Liver (tissue), 9 donors: ENCODE data around the gene KNDC1. TPM values are rescaled to one million over a fixed set of nuclear protein-coding genes. Genes with fewer than 3 reads are reported as not detected.

ENCODE experiments used
- DNase-seq: peaks from one replicate; pipeline ENCODE4 v3.0.0-alpha.2; 2017; ENCODE audit warnings: low spot score
- H3K27ac ChIP-seq, 2 donors: one replicate each; pipeline ENCODE4 v1.7.0; 2013; ENCODE audit warnings: inconsistent platforms in 2 of 2, low read length in 2 of 2, control low read depth in 1 of 2, low read depth in 1 of 2, mild to moderate bottlenecking in 1 of 2
- H3K27me3 ChIP-seq, 4 donors: one replicate each; pipeline versions ENCODE4 v1.6.1 to v1.7.0; 2013; ENCODE audit warnings: low read length in 3 of 4, inconsistent platforms in 1 of 4, mild to moderate bottlenecking in 1 of 4, moderate library complexity in 1 of 4; ENCODE audit not compliant: control insufficient read depth in 4 of 4, insufficient read depth in 4 of 4
- H3K36me3 ChIP-seq, 4 donors: one replicate each; pipeline versions ENCODE4 v1.6.1 to v1.7.0; 2013; ENCODE audit warnings: low read length in 3 of 4, mild to moderate bottlenecking in 3 of 4, low read depth in 1 of 4, moderate library complexity in 1 of 4; ENCODE audit not compliant: control insufficient read depth in 4 of 4, insufficient read depth in 3 of 4
- H3K4me1 ChIP-seq, 4 donors: one replicate each; pipeline versions ENCODE4 v1.6.1 to v1.7.0; 2013; ENCODE audit warnings: low read length in 3 of 4, mild to moderate bottlenecking in 3 of 4, moderate library complexity in 1 of 4; ENCODE audit not compliant: control insufficient read depth in 4 of 4, insufficient read depth in 4 of 4
- H3K4me3 ChIP-seq, 3 donors: one replicate each; pipeline versions ENCODE4 v1.6.1 to v1.7.0; 2013; ENCODE audit warnings: low read length in 3 of 3, control low read depth in 1 of 3, low read depth in 1 of 3, mild to moderate bottlenecking in 1 of 3
- H3K9ac ChIP-seq, 2 donors: one replicate each; pipeline ENCODE4 v1.7.0; 2013; ENCODE audit warnings: low read length in 2 of 2, mild to moderate bottlenecking in 2 of 2, moderate library complexity in 2 of 2, control low read depth in 1 of 2, low read depth in 1 of 2
- H3K9me3 ChIP-seq, 4 donors: one replicate each; pipeline versions ENCODE4 v1.6.1 to v1.7.0; 2013; ENCODE audit warnings: low read length in 3 of 4; ENCODE audit not compliant: control insufficient read depth in 4 of 4
- EGR1 ChIP-seq, 2 donors: IDR thresholded peaks; 2 replicates each; pipeline ENCODE4 v1.6.1; 2016 to 2018; ENCODE audit warnings: antibody characterized with exemption in 2 of 2, low read depth in 2 of 2
- FOXA1 ChIP-seq: IDR thresholded peaks from 2 replicates; pipeline ENCODE4 v1.6.1; 2016; ENCODE audit warnings: antibody characterized with exemption
- FOXA2 ChIP-seq: IDR thresholded peaks from 2 replicates; pipeline ENCODE4 v1.6.1; 2016; ENCODE audit warnings: antibody characterized with exemption
- GABPA ChIP-seq, 2 donors: IDR thresholded peaks in 1 of 2; conservative IDR thresholded peaks in 1 of 2; 2 replicates each; pipeline ENCODE4 v1.6.1; 2016; ENCODE audit warnings: antibody characterized with exemption in 2 of 2, mild to moderate bottlenecking in 1 of 2, moderate library complexity in 1 of 2
- HNF4A ChIP-seq, 2 donors: conservative IDR thresholded peaks; 2 replicates each; pipeline ENCODE4 v1.6.1; 2016; ENCODE audit warnings: antibody characterized with exemption in 2 of 2, mild to moderate bottlenecking in 2 of 2
- HNF4G ChIP-seq: IDR thresholded peaks from 2 replicates; pipeline ENCODE4 v1.6.1; 2016; ENCODE audit warnings: antibody characterized with exemption
- JUND ChIP-seq, 2 donors: IDR thresholded peaks; 2 replicates each; pipeline ENCODE4 v1.6.1; 2016; ENCODE audit warnings: antibody characterized with exemption in 2 of 2
- NR2F2 ChIP-seq: IDR thresholded peaks from 2 replicates; pipeline ENCODE4 v1.6.1; 2016; ENCODE audit warnings: antibody characterized with exemption
- RAD21 ChIP-seq, 2 donors: IDR thresholded peaks; 2 replicates each; pipeline ENCODE4 v1.6.1; 2016; ENCODE audit warnings: antibody characterized with exemption in 2 of 2, mild to moderate bottlenecking in 2 of 2
- SP1 ChIP-seq: IDR thresholded peaks from 2 replicates; pipeline ENCODE4 v1.6.1; 2018; ENCODE audit warnings: antibody characterized with exemption, mild to moderate bottlenecking
- TAF1 ChIP-seq: conservative IDR thresholded peaks from 2 replicates; pipeline ENCODE4 v1.6.1; 2016; ENCODE audit warnings: antibody characterized with exemption, mild to moderate bottlenecking
- YY1 ChIP-seq: IDR thresholded peaks from 2 replicates; pipeline ENCODE4 v1.6.1; 2016; ENCODE audit warnings: antibody characterized with exemption, mild to moderate bottlenecking
- WGBS: extraction: QIAGEN DNeasy Blood & Tissue Kit; methylation state at CpG from one replicate; pipeline ENCODE4 v1.1.7; 2013; 5-methylcytosine and 5-hydroxymethylcytosine counted together
- polyA plus RNA-seq, 2 donors: library from polyadenylated mRNA; stranded (reverse) in 1 of 2; unstranded in 1 of 2; fragments of 200-250 nt in 1 of 2; fragments of >200 nt in 1 of 2; fragmentation: Nextera tagmentation in 1 of 2; extraction: Ambion mirVana in 1 of 2; gene quantifications; one replicate each; pipeline versions ENCODE4 v1.2.1 to v1.2.3, GENCODE V29; 2013 to 2015
- total RNA-seq, 2 donors: library from RNA; depleted of rRNA; stranded (reverse); fragments of >200 nt; gene quantifications; one replicate each; pipeline ENCODE4 v1.2.3, GENCODE V29; 2014
- TF ChIP-seq, protein P1 (sequence below): IDR thresholded peaks from 2 replicates; pipeline ENCODE4 v1.6.1; 2016; ENCODE audit warnings: antibody characterized with exemption
- TF ChIP-seq, protein P2 (sequence below): IDR thresholded peaks from 2 replicates; pipeline ENCODE4 v1.6.1; 2016; ENCODE audit warnings: antibody characterized with exemption
- TF ChIP-seq, protein P3 (sequence below): fragments of 150-350 bp; IDR thresholded peaks from 2 replicates; pipeline ENCODE4 v1.5.1; 2017; ENCODE audit warnings: improper control_type of control experiment, low read depth, low read length; ENCODE audit not compliant: missing input control
- donor health status: healthy.
- donor health status: healthy.
- donor health status: healthy.
- donor health status: healthy.
- donor health status: healthy.

The KNDC1 gene
- total and polyA plus RNA-seq, 4 donors: 0.53 to 12.9 (median 4.3) TPM

DNA sequence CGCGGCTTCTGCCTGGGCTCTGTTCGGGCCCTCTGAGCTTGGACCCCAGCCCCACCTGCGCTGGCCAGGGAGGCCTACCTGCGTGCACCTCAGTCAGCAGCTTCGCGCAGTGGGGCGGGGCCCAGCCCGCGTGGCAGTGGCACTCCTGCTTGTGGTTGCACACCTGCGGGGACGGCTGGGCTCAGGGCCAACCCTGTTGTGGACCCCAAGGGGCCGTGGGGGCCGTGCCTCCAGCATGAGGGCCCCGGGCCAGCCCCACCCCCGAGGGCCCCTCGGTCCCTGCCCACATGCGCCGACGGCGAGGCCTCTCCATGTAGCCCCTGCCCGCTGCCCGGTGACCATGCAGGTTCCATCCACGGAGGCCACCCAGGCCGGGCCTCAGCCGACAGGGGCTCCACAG lies 109.3 kb downstream of the KNDC1 start:
- Histone ChIP-seq H3K9me3 (no peaks in the 10 kb centered on the region), H3K9ac (no peak overlapping the region), H3K27me3 (no peaks in the 10 kb centered on the region), H3K4me3 (no peak overlapping the region), H3K36me3 (peaks cover 7 to 28% (median 11%) of the 10 kb centered on the region in 4 donors), H3K4me1 (no peaks in the 10 kb centered on the region), H3K27ac (no peak overlapping the region)
- DNase-seq: no peak
- no peak for TF ChIP-seq FOXA1
- TF ChIP-seq, protein P1, sequence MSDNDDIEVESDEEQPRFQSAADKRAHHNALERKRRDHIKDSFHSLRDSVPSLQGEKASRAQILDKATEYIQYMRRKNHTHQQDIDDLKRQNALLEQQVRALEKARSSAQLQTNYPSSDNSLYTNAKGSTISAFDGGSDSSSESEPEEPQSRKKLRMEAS: no peak
- no peak for TF ChIP-seq HNF4A (conservative IDR thresholded peaks at IDR 0.05)
- WGBS: 88% methylated on average over 26 of the region's 26 CpGs

DNA sequence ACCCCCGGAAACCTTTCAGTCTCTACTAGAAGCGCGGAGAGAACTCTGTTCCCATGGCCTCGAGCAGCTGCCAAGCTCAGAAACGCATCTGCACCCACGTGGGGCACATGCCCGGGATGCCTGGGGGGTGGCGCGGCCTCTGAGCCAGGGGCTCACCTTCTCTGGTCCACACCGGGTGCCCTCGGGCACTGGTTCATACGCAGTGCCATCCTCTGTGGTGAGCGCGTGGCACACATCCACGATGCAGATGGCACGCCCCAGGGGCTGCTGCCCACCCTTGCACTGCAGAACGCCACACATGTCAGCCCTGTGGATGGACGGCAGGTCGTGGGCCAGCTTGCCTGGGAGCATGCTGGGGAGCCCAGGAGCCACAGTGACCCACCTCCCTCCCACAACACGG lies 110.2 kb downstream of the KNDC1 start:
- 92% methylated on average over 20 of the region's 20 CpGs for WGBS
- DNase-seq: no peak
- peaks cover 7 to 28% (median 11%) of the 10 kb centered on the region in 4 donors for H3K36me3 ChIP-seq

DNA sequence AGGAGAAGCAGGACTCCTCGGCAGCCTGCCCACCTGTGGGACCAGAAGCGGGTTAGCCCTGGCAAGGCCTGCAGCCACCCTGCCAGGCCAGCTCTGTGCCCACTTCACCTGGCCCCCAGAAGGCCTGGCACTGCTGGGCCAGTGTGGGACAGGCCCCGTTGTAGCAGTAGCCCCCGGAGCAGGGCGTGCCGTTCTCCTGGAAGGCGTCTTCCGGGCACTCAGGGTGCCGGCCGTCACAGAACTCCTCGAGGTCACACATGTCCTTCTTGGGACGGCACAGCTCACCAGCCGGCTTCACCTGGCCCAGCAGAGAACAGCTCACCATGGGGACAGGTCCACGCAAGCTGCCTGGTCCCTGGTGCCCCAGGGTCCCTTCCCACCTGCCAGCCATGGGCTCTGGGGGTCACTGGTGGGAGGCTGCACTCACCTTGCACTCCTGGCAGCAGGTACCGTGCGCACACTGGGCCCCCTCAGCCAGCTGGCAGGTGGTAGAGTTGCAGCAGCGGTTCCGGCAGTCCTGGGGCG lies 110.8 kb downstream of the KNDC1 start:
- no peak for TF ChIP-seq NR2F2
- TF ChIP-seq RAD21 (IDR thresholded peaks at IDR 0.05): no peak
- TF ChIP-seq, protein P1: no peak
- TF ChIP-seq HNF4G: no peak
- TF ChIP-seq EGR1 (IDR thresholded peaks at IDR 0.05; ENCODE audit: low read depth in 2 of 2): no peak
- TF ChIP-seq, protein P2, sequence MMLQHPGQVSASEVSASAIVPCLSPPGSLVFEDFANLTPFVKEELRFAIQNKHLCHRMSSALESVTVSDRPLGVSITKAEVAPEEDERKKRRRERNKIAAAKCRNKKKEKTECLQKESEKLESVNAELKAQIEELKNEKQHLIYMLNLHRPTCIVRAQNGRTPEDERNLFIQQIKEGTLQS: no peak
- TF ChIP-seq YY1: no peak
- TF ChIP-seq GABPA (IDR thresholded peaks at IDR 0.05 in 1 of 2, conservative IDR thresholded peaks at IDR 0.05 in 1 of 2): no peak
- TF ChIP-seq, protein P3, sequence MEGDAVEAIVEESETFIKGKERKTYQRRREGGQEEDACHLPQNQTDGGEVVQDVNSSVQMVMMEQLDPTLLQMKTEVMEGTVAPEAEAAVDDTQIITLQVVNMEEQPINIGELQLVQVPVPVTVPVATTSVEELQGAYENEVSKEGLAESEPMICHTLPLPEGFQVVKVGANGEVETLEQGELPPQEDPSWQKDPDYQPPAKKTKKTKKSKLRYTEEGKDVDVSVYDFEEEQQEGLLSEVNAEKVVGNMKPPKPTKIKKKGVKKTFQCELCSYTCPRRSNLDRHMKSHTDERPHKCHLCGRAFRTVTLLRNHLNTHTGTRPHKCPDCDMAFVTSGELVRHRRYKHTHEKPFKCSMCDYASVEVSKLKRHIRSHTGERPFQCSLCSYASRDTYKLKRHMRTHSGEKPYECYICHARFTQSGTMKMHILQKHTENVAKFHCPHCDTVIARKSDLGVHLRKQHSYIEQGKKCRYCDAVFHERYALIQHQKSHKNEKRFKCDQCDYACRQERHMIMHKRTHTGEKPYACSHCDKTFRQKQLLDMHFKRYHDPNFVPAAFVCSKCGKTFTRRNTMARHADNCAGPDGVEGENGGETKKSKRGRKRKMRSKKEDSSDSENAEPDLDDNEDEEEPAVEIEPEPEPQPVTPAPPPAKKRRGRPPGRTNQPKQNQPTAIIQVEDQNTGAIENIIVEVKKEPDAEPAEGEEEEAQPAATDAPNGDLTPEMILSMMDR: no peak
- no peak for TF ChIP-seq FOXA1
- TF ChIP-seq JUND (IDR thresholded peaks at IDR 0.05): no peak
- TF ChIP-seq TAF1: no peak
- no peaks in the 10 kb centered on the region for H3K4me1 ChIP-seq
- no peak overlapping the region for H3K9ac ChIP-seq
- WGBS: 96% methylated on average over 19 of the region's 19 CpGs
- no peak overlapping the region for H3K27ac ChIP-seq
- DNase-seq: no peak
- H3K4me3 ChIP-seq: no peak overlapping the region
- no peaks in the 10 kb centered on the region for H3K9me3 ChIP-seq
- peaks cover 7 to 28% (median 11%) of the 10 kb centered on the region in 4 donors for H3K36me3 ChIP-seq
- H3K27me3 ChIP-seq: no peaks in the 10 kb centered on the region

More for the DNA sequence above, 110.2 kb downstream of the KNDC1 start:
- Histone ChIP-seq H3K27me3 (no peaks in the 10 kb centered on the region), H3K4me3 (no peak overlapping the region), H3K9me3 (no peaks in the 10 kb centered on the region), H3K27ac (no peak overlapping the region), H3K9ac (no peak overlapping the region), H3K4me1 (no peaks in the 10 kb centered on the region)
- no peak for TF ChIP-seq FOXA2
- TF ChIP-seq, protein P1: no peak
- TF ChIP-seq, protein P3: no peak
- no peak for TF ChIP-seq SP1
- no peak for TF ChIP-seq YY1
